CD14-positive monocyte (primary cell): ENCODE data around the gene CARMIL1. TPM values are rescaled to one million over a fixed set of nuclear protein-coding genes. Genes with fewer than 3 reads are reported as not detected.

Experiments
- DNase-seq, 3 donors: peaks; one replicate each; pipeline ENCODE4 v3.0.0-alpha.2; 2011 to 2022
- H2AFZ ChIP-seq: 2 replicates; pipeline ENCODE4 v1.6.0; 2012; ENCODE audit warnings: mild to moderate bottlenecking, low read depth, low read length, inconsistent platforms; ENCODE audit not compliant: insufficient read depth, poor library complexity, severe bottlenecking
- H3K27ac ChIP-seq, 2 donors: 1 replicate in 1 of 2; 2 replicates in 1 of 2; pipeline ENCODE4 v1.5.1; 2012 to 2013; ENCODE audit warnings: low read length in 2 of 2, control low read depth in 1 of 2, inconsistent platforms in 1 of 2, low read depth in 1 of 2, mild to moderate bottlenecking in 1 of 2
- H3K27me3 ChIP-seq, 2 donors: one replicate each; pipeline versions ENCODE4 v1.6.0 to v1.6.1; 2011 to 2013; ENCODE audit warnings: low read length in 2 of 2; ENCODE audit not compliant: control insufficient read depth in 2 of 2, insufficient read depth in 2 of 2
- H3K36me3 ChIP-seq, 2 donors: replicated peaks in 1 of 2; 1 replicate in 1 of 2; 2 replicates in 1 of 2; pipeline versions ENCODE4 v1.5.1 to v1.6.1; 2012 to 2013; ENCODE audit warnings: low read length in 2 of 2, control low read depth in 1 of 2, inconsistent platforms in 1 of 2, mild to moderate bottlenecking in 1 of 2; ENCODE audit not compliant: insufficient read depth in 2 of 2, control insufficient read depth in 1 of 2
- H3K4me1 ChIP-seq, 2 donors: 1 replicate in 1 of 2; 2 replicates in 1 of 2; pipeline versions ENCODE4 v1.5.1 to v1.6.1; 2012 to 2013; ENCODE audit warnings: low read length in 2 of 2, control low read depth in 1 of 2, inconsistent platforms in 1 of 2, mild to moderate bottlenecking in 1 of 2, moderate library complexity in 1 of 2; ENCODE audit not compliant: insufficient read depth in 2 of 2, control insufficient read depth in 1 of 2
- H3K4me2 ChIP-seq: replicated peaks from 2 replicates; pipeline ENCODE3; 2012; ENCODE audit warnings: low read length, moderate library complexity, mild to moderate bottlenecking; ENCODE audit not compliant: poor library complexity, severe bottlenecking; ENCODE audit errors: extremely low read depth
- H3K4me3 ChIP-seq, 3 experiments: fragments of 200-600 bp in 1 of 3; sonication (generic) in 1 of 3; replicated peaks in 1 of 3; 1 replicate in 2 of 3; 2 replicates in 1 of 3; pipeline ENCODE4 v1.5.1; 2011 to 2013; ENCODE audit warnings: low read length in 3 of 3, mild to moderate bottlenecking in 3 of 3, control low read depth in 2 of 3, low read depth in 2 of 3, inconsistent platforms in 1 of 3, moderate library complexity in 1 of 3
- H3K79me2 ChIP-seq: 2 replicates; pipeline ENCODE4 v1.6.0; 2012; ENCODE audit warnings: mild to moderate bottlenecking, control low read depth, inconsistent platforms, low read length, moderate library complexity; ENCODE audit not compliant: insufficient read depth
- H3K9ac ChIP-seq: 2 replicates; pipeline ENCODE4 v1.6.0; 2017; ENCODE audit warnings: low read length, mild to moderate bottlenecking; ENCODE audit not compliant: insufficient read depth, poor library complexity, severe bottlenecking
- H3K9me3 ChIP-seq, 2 donors: replicated peaks in 1 of 2; 1 replicate in 1 of 2; 2 replicates in 1 of 2; pipeline versions ENCODE4 v1.5.1 to v1.6.1; 2012 to 2013; ENCODE audit warnings: low read length in 2 of 2, control low read depth in 1 of 2; ENCODE audit not compliant: control insufficient read depth in 1 of 2, insufficient read depth in 1 of 2
- H4K20me1 ChIP-seq: 2 replicates; pipeline ENCODE4 v1.6.0; 2012; ENCODE audit warnings: mild to moderate bottlenecking, low read length, control low read depth, moderate library complexity; ENCODE audit not compliant: insufficient read depth
- H3K27ac Mint-ChIP-seq, 7 donors: one replicate each; pipeline ENCODE4 v1.8.0; 2020; ENCODE audit warnings: mild to moderate bottlenecking in 7 of 7, mixed read lengths in 7 of 7, moderate library complexity in 6 of 7, inconsistent platforms in 2 of 7
- H3K27me3 Mint-ChIP-seq, 3 donors: one replicate each; pipeline ENCODE4 v1.8.0; 2021 to 2022; ENCODE audit warnings: low read depth in 3 of 3, mild to moderate bottlenecking in 3 of 3, mixed read lengths in 3 of 3, moderate library complexity in 3 of 3, inconsistent platforms in 1 of 3
- H3K36me3 Mint-ChIP-seq, 2 donors: one replicate each; pipeline ENCODE4 v1.8.0; 2020; ENCODE audit warnings: mixed read lengths in 2 of 2, inconsistent platforms in 1 of 2, mild to moderate bottlenecking in 1 of 2
- H3K4me1 Mint-ChIP-seq: one replicate; pipeline ENCODE4 v1.8.0; 2020; ENCODE audit warnings: mild to moderate bottlenecking, mixed read lengths
- H3K4me3 Mint-ChIP-seq, 2 donors: one replicate each; pipeline ENCODE4 v1.8.0; 2020; ENCODE audit warnings: mild to moderate bottlenecking in 2 of 2, mixed read lengths in 2 of 2, moderate library complexity in 1 of 2
- H3K9me3 Mint-ChIP-seq, 7 donors: one replicate each; pipeline ENCODE4 v1.8.0; 2020 to 2022; ENCODE audit warnings: mixed read lengths in 7 of 7, mild to moderate bottlenecking in 6 of 7, moderate library complexity in 6 of 7, inconsistent platforms in 2 of 7
- WGBS: methylation state at CpG from one replicate; pipeline ENCODE4 v1.1.5; 2013; ENCODE audit warnings: missing lambda C conversion rate; ENCODE audit not compliant: insufficient coverage; 5-methylcytosine and 5-hydroxymethylcytosine counted together
- intact Hi-C, 2 donors: fragments of 100-400 bp; cut with micrococcal nuclease; formaldehyde crosslinking; loops; one replicate each; pipeline versions ENCODE4 v1.15.0 to v1.15.1; 2023
- polyA plus RNA-seq, 3 donors: library from polyadenylated mRNA; depleted of rRNA in 1 of 3; unstranded in 2 of 3; stranded (reverse) in 1 of 3; fragments of 300-500 nt in 2 of 3; fragments of >200 nt in 1 of 3; fragmentation: Illumina TruSeq in 2 of 3; gene quantifications; 1 replicate in 2 of 3; 2 replicates in 1 of 3; pipeline ENCODE4 v1.2.3, GENCODE V29; 2012 to 2021
- TF ChIP-seq, protein P1 (sequence below): fragments of 200-600 bp; IDR thresholded peaks from one replicate; pipeline ENCODE4 v1.8.0; 2022; ENCODE audit warnings: antibody characterized with exemption, mild to moderate bottlenecking

Gene CARMIL1
- polyA plus RNA-seq, 3 donors = 0.30 to 0.49 (median 0.41) TPM

DNA sequence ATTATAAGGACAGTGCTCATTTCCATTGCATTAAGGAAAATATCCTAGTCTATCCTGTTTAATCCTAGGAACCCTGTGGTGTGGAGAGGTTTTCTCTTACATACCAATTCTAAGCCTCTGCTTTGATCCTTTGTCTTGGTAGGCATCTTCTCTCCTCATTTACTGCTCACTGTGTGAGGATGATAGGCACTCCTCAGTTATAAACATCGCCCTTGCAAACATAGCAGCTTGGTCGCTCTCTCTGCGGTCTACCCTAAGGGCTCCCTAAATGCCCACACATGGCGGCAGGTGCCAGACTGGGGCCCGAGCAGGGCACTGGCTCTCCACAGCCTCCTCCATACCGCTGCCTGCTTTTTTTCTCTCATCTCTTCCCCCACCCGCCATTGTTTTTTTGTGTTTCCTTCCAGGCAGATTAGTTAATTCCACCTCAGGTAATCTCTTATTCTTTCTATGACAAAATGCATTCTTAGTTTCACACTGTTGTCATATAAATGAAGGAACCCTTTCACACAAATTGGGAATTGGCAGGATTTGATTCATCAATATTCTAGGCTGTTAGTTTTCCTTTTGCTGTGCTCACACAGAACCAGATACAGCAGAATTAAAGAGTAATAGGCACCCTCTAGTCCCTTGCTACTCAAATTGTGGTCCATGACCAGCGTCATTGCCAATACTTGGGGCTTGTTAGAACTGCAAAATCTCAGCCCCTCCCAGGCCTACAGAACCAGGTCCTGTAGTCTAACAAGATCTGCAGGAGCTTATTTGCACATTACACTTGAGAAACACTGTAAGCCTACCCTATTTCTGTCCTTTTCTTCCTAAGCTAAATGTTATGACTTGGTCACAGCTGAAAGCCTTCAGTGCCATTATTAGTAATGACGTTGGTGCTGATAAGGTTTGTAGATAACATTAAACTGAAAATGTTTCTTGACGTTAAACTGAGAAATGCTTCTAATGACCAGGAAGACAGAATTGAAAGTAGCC lies 36.3 kb downstream of the CARMIL1 start:
- H2AFZ ChIP-seq = no peak overlapping the region
- no peaks in the 10 kb centered on the region for H3K27me3 ChIP-seq
- H3K9me3 Mint-ChIP-seq = no peaks in the 10 kb centered on the region
- no peak overlapping the region for H3K4me3 Mint-ChIP-seq
- no peak overlapping the region for H3K4me3 ChIP-seq
- intact Hi-C loops = no loop called here
- peaks cover 1 to 3% (median 2%) of the 10 kb centered on the region in 3 donors for H3K27me3 Mint-ChIP-seq
- H3K27ac Mint-ChIP-seq = no peak overlapping the region
- no peaks in the 10 kb centered on the region for H4K20me1 ChIP-seq
- H3K4me1 ChIP-seq = peaks cover 15 to 17% of the 10 kb centered on the region in 2 donors
- WGBS = 96% methylated on average over 7 of the region's 10 CpGs
- H3K4me2 ChIP-seq = no peak overlapping the region
- H3K36me3 Mint-ChIP-seq = peaks cover 0 to 3% of the 10 kb centered on the region in 2 donors
- no peaks in the 10 kb centered on the region for H3K36me3 ChIP-seq
- H3K9me3 ChIP-seq = no peaks in the 10 kb centered on the region
- no peak overlapping the region for H3K9ac ChIP-seq
- H3K4me1 Mint-ChIP-seq = peaks cover 23% of the 10 kb centered on the region
- DNase-seq = no peak
- TF ChIP-seq, protein P1, sequence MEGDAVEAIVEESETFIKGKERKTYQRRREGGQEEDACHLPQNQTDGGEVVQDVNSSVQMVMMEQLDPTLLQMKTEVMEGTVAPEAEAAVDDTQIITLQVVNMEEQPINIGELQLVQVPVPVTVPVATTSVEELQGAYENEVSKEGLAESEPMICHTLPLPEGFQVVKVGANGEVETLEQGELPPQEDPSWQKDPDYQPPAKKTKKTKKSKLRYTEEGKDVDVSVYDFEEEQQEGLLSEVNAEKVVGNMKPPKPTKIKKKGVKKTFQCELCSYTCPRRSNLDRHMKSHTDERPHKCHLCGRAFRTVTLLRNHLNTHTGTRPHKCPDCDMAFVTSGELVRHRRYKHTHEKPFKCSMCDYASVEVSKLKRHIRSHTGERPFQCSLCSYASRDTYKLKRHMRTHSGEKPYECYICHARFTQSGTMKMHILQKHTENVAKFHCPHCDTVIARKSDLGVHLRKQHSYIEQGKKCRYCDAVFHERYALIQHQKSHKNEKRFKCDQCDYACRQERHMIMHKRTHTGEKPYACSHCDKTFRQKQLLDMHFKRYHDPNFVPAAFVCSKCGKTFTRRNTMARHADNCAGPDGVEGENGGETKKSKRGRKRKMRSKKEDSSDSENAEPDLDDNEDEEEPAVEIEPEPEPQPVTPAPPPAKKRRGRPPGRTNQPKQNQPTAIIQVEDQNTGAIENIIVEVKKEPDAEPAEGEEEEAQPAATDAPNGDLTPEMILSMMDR = no peak
- H3K79me2 ChIP-seq = no peaks in the 10 kb centered on the region
- no peak overlapping the region for H3K27ac ChIP-seq

DNA sequence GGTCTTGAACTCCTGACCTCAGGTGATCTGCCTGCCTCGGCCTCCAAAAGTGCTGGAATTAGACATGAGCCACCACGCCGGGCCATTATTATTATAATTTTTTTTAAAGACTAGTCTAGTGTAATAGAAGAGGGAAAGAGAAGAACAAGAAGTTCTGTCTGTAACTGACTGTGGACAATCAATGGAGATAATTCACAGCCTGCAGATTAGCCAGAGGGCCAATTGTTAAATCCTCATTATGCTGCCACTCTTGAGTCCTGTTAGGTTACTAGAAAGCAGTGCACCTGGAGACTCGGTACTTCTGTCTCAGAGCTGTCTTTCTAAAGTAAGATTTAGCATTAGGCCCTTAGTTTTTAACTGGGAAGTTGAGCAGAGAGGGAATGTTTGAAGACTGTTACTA lies 37.5 kb downstream of the CARMIL1 start:
- H3K27me3 ChIP-seq = no peaks in the 10 kb centered on the region
- no peak overlapping the region for H3K27ac Mint-ChIP-seq
- H3K9me3 Mint-ChIP-seq = no peaks in the 10 kb centered on the region
- H3K27ac ChIP-seq = no peak overlapping the region
- no peaks in the 10 kb centered on the region for H3K9me3 ChIP-seq
- peaks cover 15 to 17% of the 10 kb centered on the region in 2 donors for H3K4me1 ChIP-seq
- H3K27me3 Mint-ChIP-seq = peaks cover 1 to 3% (median 2%) of the 10 kb centered on the region in 3 donors
- peaks cover 21% of the 10 kb centered on the region for H3K4me1 Mint-ChIP-seq
- H3K36me3 ChIP-seq = no peaks in the 10 kb centered on the region
- intact Hi-C loops = no loop called here
- H3K4me3 Mint-ChIP-seq = no peak overlapping the region
- no peaks in the 10 kb centered on the region for H4K20me1 ChIP-seq
- peaks cover 0 to 4% of the 10 kb centered on the region in 2 donors for H3K36me3 Mint-ChIP-seq
- TF ChIP-seq, protein P1 = no peak
- no peak overlapping the region for H2AFZ ChIP-seq
- no peaks in the 10 kb centered on the region for H3K79me2 ChIP-seq
- 100% methylated on average over 1 of the region's 4 CpGs for WGBS
- H3K4me3 ChIP-seq = no peak overlapping the region
- no peak overlapping the region for H3K9ac ChIP-seq
- DNase-seq = no peak
- H3K4me2 ChIP-seq = no peak overlapping the region
